ENCODE data around the gene KIAA0930. TPM values are rescaled to one million over a fixed set of nuclear protein-coding genes. Genes with fewer than 3 reads are reported as not detected.

The KIAA0930 gene
- total RNA-seq, 3 donors from 2014 or later: 29.4 to 45.3 (median 35.1) TPM

- no peaks in the 10 kb centered on the region for H3K9me3 ChIP-seq
- no peaks in the 10 kb centered on the region for H3K27me3 ChIP-seq
- TF ChIP-seq POLR2A (IDR thresholded peaks at IDR 0.05) (no peak), POLR2AphosphoS5 (IDR thresholded peaks at IDR 0.05) (no peak), CTCF (IDR thresholded peaks at IDR 0.05) (no peak)
- H3K36me3 ChIP-seq: no peaks in the 10 kb centered on the region
- peak overlapping the region; percentile 65 to 83 for H3K27ac ChIP-seq
- H3K4me1 ChIP-seq: no peaks in the 10 kb centered on the region
- peak; percentile 35 to 51 for DNase-seq (ENCODE audit: low spot score in 2 of 2)
- no peak overlapping the region for H3K4me3 ChIP-seq
- intact Hi-C loops (cut with DNase I; ENCODE audit: low total_unique reads): no loop called here
Observed at GRCh38 chr22:45202333-45203149, 38.2 kb downstream of the KIAA0930 start.

GRCh38 chr22:45201678-45202332 lies 38.9 kb downstream of the KIAA0930 start:
- Histone ChIP-seq H3K27me3 (no peaks in the 10 kb centered on the region), H3K27ac (peak overlapping the region; percentile 65 to 83), H3K4me1 (no peaks in the 10 kb centered on the region), H3K4me3 (no peak overlapping the region), H3K36me3 (no peaks in the 10 kb centered on the region), H3K9me3 (no peaks in the 10 kb centered on the region)
- peak in 1 of 2 donors; percentile 36 for DNase-seq (ENCODE audit: low spot score in 2 of 2)
- no peak for TF ChIP-seq CTCF (IDR thresholded peaks at IDR 0.05)
- TF ChIP-seq POLR2AphosphoS5 (IDR thresholded peaks at IDR 0.05): peak in 1 of 3 donors; percentile 13
- no peak for TF ChIP-seq POLR2A (IDR thresholded peaks at IDR 0.05)
- intact Hi-C loops (cut with DNase I; ENCODE audit: low total_unique reads): no loop called here

- Histone ChIP-seq H3K4me1 (no peaks in the 10 kb centered on the region), H3K27ac (peak overlapping the region; percentile 58 to 65), H3K27me3 (no peaks in the 10 kb centered on the region), H3K9me3 (no peaks in the 10 kb centered on the region), H3K36me3 (no peaks in the 10 kb centered on the region), H3K4me3 (no peak overlapping the region)
- intact Hi-C loops (cut with DNase I; ENCODE audit: low total_unique reads): no loop called here
- TF ChIP-seq POLR2AphosphoS5 (IDR thresholded peaks at IDR 0.05) (no peak), POLR2A (IDR thresholded peaks at IDR 0.05) (no peak), CTCF (IDR thresholded peaks at IDR 0.05) (no peak)
- no peak for DNase-seq (ENCODE audit: low spot score in 2 of 2)
Observed at GRCh38 chr22:45200860-45201511, 39.7 kb downstream of the KIAA0930 start.

- intact Hi-C loops (cut with DNase I; ENCODE audit: low total_unique reads): no loop called here
- TF ChIP-seq CTCF (IDR thresholded peaks at IDR 0.05) (no peak), POLR2AphosphoS5 (IDR thresholded peaks at IDR 0.05) (no peak), POLR2A (IDR thresholded peaks at IDR 0.05) (no peak)
- Histone ChIP-seq H3K4me1 (no peaks in the 10 kb centered on the region), H3K9me3 (no peaks in the 10 kb centered on the region), H3K27me3 (no peaks in the 10 kb centered on the region), H3K27ac (no peak overlapping the region), H3K36me3 (no peaks in the 10 kb centered on the region), H3K4me3 (no peak overlapping the region)
- no peak for DNase-seq (ENCODE audit: low spot score in 2 of 2)
Observed at GRCh38 chr22:45200230-45200629, 40.5 kb downstream of the KIAA0930 start.

GRCh38 chr22:45199723-45200122 lies 41.0 kb downstream of the KIAA0930 start:
- Histone ChIP-seq H3K27me3 (no peaks in the 10 kb centered on the region), H3K27ac (no peak overlapping the region), H3K9me3 (no peaks in the 10 kb centered on the region), H3K36me3 (no peaks in the 10 kb centered on the region), H3K4me1 (no peaks in the 10 kb centered on the region), H3K4me3 (no peak overlapping the region)
- TF ChIP-seq POLR2A (IDR thresholded peaks at IDR 0.05) (no peak), POLR2AphosphoS5 (IDR thresholded peaks at IDR 0.05) (no peak), CTCF (IDR thresholded peaks at IDR 0.05) (no peak)
- no peak for DNase-seq (ENCODE audit: low spot score in 2 of 2)
- intact Hi-C loops (cut with DNase I; ENCODE audit: low total_unique reads): no loop called here

All from breast epithelium (tissue), 4 donors.